ENCODE data around the gene STMN1.
A peak's percentile ranks its signal among the peaks of the same experiment; 100 is the strongest.

GRCh38 chr1:25898223-25899015 is 7.8 kb downstream of the STMN1 start:
- TF ChIP-seq, protein P1, sequence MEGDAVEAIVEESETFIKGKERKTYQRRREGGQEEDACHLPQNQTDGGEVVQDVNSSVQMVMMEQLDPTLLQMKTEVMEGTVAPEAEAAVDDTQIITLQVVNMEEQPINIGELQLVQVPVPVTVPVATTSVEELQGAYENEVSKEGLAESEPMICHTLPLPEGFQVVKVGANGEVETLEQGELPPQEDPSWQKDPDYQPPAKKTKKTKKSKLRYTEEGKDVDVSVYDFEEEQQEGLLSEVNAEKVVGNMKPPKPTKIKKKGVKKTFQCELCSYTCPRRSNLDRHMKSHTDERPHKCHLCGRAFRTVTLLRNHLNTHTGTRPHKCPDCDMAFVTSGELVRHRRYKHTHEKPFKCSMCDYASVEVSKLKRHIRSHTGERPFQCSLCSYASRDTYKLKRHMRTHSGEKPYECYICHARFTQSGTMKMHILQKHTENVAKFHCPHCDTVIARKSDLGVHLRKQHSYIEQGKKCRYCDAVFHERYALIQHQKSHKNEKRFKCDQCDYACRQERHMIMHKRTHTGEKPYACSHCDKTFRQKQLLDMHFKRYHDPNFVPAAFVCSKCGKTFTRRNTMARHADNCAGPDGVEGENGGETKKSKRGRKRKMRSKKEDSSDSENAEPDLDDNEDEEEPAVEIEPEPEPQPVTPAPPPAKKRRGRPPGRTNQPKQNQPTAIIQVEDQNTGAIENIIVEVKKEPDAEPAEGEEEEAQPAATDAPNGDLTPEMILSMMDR (IDR thresholded peaks at IDR 0.05 in 2 of 3, conservative IDR thresholded peaks at IDR 0.05 in 1 of 3; ENCODE audit: insufficient read depth in 2 of 3, low read depth in 1 of 3, low read length in 3 of 3), result no peak
- TF ChIP-seq FOXJ3 (CRISPR knock-in tag; IDR thresholded peaks at IDR 0.05) (no peak), PCBP2 (IDR thresholded peaks at IDR 0.05; ENCODE audit: low read depth, low read length, poor library complexity, severe bottlenecking) (no peak), MYNN (IDR thresholded peaks at IDR 0.05) (no peak), MYNN (CRISPR knock-in tag; IDR thresholded peaks at IDR 0.05) (no peak), POLR2AphosphoS5 (IDR thresholded peaks at IDR 0.05; ENCODE audit: control insufficient read depth, insufficient read depth, low read depth, low read length) (no peak; the same call in 1 of the 2 replicates), TARDBP (IDR thresholded peaks at IDR 0.05) (no peak)
- TF ChIP-seq, protein P2, sequence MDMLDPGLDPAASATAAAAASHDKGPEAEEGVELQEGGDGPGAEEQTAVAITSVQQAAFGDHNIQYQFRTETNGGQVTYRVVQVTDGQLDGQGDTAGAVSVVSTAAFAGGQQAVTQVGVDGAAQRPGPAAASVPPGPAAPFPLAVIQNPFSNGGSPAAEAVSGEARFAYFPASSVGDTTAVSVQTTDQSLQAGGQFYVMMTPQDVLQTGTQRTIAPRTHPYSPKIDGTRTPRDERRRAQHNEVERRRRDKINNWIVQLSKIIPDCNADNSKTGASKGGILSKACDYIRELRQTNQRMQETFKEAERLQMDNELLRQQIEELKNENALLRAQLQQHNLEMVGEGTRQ (CRISPR knock-in tag; IDR thresholded peaks at IDR 0.05), result peak; percentile 47
- TF ChIP-seq, protein P3, sequence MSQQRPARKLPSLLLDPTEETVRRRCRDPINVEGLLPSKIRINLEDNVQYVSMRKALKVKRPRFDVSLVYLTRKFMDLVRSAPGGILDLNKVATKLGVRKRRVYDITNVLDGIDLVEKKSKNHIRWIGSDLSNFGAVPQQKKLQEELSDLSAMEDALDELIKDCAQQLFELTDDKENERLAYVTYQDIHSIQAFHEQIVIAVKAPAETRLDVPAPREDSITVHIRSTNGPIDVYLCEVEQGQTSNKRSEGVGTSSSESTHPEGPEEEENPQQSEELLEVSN (IDR thresholded peaks at IDR 0.05; ENCODE audit: borderline replicate concordance in 1 of 2, extremely low read depth in 1 of 2, insufficient read depth in 1 of 2, insufficient read length in 1 of 2, low read depth in 1 of 2, low read length in 1 of 2, poor library complexity in 1 of 2, severe bottlenecking in 1 of 2), result no peak
